GM19467 (cell line): ENCODE measurements around the gene SH2D7.
A peak's percentile ranks its signal among the peaks of the same experiment; 100 is the strongest.

Experiments used
- ATAC-seq: cut with Tn5 transposase; IDR thresholded peaks from one replicate; pipeline ENCODE4 v1.9.1; 2021; ENCODE audit warnings: mild to moderate bottlenecking, moderate library complexity; ENCODE audit not compliant: unreplicated experiment

SH2D7 gene

DNA sequence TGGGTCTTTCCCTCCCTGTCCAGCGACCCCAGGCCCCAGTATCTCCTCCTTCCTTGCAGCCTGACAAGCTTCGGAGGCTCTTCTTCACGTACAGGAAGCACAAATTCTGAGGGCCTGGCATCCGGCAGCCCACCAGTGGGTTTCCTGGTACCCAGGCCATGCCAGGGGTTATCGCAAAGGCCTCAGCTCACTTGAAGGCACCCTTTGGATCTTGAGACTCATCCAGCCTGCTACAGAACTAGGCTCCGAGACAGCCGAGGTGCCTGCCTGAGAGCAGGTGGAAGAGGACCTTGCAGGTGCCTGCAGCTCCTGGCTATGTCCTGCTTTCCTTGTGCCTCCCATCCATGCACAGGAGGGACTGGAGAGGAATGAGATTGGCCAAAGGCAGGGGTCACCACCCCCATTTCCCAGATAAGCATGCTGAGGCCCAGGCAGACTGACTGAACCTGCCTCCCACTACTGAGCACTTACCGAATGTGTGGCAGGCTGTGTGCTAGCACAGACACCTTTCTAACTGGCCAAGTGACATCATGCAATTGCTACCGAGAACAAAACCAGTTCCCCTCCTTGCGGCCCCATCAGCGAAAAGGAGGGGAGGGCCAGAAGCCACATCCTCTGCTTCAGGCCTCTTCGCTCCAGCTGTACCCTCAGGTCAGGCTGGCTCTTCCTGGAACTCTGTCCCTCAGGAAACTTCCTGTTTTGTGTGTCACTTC lies 11.2 kb downstream of the SH2D7 start:
- peak; percentile 59 for ATAC-seq

GRCh38 chr15:78104119-78104479 lies 11.7 kb downstream of the SH2D7 start:
- ATAC-seq, result no peak

DNA sequence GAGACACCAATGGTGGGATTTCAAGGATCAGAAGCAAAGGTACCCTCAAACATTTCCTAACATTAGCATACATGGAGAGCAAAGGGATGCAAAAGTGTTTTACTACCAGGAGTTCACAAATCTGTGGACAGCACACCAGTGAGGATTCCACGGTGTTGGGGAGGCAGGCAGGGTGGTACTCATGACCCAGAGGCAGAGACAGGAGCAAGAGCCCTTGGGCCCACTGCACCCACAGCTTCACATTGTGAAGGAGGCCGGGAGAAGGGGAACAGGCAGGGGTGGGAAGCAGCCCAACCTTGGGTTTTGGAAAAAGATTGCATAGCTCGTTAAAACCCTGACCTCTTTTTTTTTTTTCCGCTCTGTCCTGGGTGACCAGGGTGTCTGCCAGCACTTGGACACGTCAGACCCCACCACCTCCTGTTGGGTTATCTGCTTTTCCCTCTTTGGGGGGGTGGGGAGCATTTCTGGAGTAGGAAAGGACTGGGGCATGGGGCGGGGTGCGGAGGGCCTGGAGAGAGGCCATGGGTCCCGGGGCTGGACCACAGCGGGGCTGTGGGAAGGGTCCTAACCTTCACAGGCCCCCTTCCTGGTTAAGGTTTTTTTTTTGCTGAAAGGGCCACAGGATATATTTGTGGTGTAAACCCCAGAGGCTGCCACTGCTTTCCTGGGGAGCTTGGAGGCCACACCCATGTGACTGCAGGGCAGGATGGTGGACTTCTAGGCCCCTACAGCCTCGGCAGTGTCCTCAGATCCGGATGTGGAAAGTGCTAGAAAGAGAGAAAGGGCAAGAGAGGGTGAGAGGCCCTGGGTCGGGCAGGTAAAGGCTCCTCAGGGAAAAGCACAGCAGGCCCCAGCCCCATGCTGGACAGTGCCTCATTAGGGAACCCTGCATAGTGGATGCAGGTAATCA lies 12.5 kb downstream of the SH2D7 start:
- no peak for ATAC-seq

GRCh38 chr15:78105476-78106241 lies 13.3 kb downstream of the SH2D7 start:
- ATAC-seq, result no peak

GRCh38 chr15:78107471-78107870 lies 15.1 kb downstream of the SH2D7 start:
- ATAC-seq, result no peak

- no peak for ATAC-seq
Measured at GRCh38 chr15:78108300-78109084, 16.1 kb downstream of the SH2D7 start.

- no peak for ATAC-seq
Measured at GRCh38 chr15:78109156-78109555, 16.8 kb downstream of the SH2D7 start.

GRCh38 chr15:78110096-78110495 lies 17.7 kb downstream of the SH2D7 start:
- ATAC-seq, result no peak

GRCh38 chr15:78110916-78111475 lies 18.6 kb downstream of the SH2D7 start:
- no peak for ATAC-seq

DNA sequence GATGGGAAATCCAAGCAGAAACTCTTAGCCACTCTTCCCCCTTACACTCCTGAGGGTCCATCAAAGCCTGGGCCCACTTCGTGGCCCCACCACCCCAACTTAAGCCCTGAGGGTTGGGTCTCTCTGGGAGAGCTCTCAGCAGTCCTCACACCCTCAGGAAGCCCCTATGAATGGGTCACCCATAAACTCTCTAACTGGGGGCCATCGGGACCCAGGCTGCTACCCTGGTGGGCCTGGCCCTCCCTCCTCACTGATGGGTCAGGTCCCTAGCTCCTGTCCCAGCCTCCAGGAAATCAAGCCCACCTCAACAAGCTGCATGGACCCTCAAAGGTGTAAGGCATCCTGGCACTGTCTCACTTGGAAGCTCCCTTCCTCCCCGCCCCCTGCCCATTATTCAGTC lies 19.4 kb downstream of the SH2D7 start:
- no peak for ATAC-seq

DNA sequence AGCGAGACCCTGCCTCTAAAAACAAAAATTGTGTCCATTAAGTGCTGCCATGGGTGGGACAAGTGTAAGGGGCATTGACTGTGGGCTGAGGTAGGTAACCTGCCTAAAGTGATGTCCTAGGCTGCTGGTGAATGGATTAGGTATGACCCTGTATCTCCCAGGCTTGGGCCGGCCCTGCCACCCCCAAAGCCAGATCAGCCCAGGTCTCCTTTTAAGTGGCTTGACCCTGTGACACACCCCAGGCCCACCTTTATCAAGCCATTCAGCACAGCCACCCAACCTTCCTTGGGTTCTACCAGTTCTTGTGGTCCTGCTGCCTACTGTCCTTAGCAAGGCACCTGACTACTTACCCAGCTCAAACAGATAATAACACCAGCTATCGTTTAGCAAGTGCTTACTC lies 20.2 kb downstream of the SH2D7 start:
- no peak for ATAC-seq

GRCh38 chr15:78120523-78120922 lies 28.2 kb downstream of the SH2D7 start:
- ATAC-seq, result no peak

- ATAC-seq, result no peak
Measured at GRCh38 chr15:78125267-78125666, 32.9 kb downstream of the SH2D7 start.

DNA sequence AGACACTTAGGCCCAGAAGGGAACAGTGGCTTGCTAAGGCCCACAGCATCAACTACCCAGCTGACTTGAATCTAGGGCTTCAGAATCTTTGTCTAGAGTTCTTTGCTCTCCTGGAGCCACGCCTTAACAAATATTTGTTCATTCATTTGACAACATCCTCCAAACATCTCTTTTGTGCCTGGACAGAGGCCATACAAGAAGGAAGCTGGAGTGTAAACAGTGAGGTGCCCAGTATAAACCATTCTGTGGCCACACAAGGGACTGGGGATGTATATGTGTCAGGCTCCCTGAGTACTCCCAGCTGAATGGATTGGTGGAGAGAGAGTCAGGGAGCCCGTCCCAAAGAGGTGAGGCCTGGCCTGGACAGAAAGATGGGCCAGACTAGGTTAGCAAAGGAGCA lies 35.5 kb downstream of the SH2D7 start:
- no peak for ATAC-seq

GRCh38 chr15:78129077-78129750 lies 36.9 kb downstream of the SH2D7 start:
- no peak for ATAC-seq

DNA sequence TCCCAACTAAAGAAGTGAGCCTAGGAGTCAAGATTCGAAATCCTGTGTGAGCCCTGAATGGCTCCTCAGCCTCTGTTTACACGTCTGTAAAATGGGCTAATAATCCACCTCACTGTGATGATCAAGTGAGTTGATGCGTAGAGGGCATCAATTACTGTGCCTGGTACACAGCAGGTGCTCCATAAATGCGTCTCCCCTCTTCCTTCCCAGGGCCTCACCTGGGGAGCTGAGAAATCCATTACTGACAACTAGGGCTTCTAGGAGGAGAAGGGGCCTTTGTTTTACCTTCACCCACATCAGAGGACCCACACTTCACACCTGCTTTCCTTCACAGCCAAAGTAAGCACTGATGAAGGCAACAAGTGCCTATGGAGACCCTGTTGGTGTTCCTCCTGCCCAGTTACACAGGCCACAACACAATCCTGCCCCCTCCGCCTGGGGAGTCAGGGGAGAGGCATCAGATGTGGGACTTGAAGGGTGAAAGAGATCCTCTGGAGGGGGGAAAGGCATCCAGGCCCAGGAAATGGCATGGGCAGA lies 37.5 kb downstream of the SH2D7 start:
- ATAC-seq, result no peak

GRCh38 chr15:78130466-78131294 lies 38.3 kb downstream of the SH2D7 start:
- no peak for ATAC-seq

- ATAC-seq, result no peak
Measured at GRCh38 chr15:78131295-78132061, 39.1 kb downstream of the SH2D7 start, which contains the start of gene CIB2. Gene CIB2, minus strand, starts transcription at chr15:78131445. Its CDS starts 230 bp downstream, at chr15:78131215.
